ELR (cell line): Measurements from ENCODE around the gene CDKL4.
"Not testable (repeated sequence)": the region's sequence is repeated elsewhere in the genome, so short reads cannot be mapped to it uniquely, and the experiment has no call there.

Source experiments
- DNase-seq: peaks from one replicate; pipeline ENCODE4 v3.0.0-alpha.2; 2015; ENCODE audit warnings: low read depth

CDKL4 gene

DNA sequence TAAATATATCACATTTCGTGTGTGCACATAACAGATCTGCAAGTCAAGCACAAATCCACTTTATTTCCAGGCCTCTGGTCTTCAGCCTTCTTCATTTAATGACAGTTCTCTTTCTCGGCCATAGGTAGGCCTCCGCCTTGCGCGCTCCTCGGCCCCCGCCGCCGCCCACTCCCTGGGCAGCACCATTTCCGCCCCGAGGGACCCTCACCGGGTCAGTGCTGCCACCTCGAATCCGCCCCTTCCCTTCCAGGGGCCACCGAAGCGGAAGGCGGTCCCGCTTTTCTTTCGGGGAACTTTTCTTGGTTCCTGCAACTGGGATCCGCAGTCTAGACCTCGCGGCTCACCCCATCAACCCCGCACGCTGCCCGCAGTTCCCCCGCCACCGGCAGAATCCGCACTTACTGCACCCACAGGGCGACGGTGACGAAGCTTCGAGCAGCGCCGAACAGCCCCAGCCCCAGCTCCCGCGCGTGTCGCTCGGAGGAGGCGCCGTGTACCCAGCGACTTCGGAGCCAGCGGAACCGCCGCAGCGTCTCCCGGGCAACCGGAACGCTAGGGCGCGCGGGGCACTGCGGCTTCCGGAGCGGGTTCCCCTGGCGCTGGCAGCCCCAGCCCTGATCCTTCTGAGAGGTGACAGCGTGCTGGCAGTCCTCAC lies at the start of gene CDKL4:
TSS of gene CDKL4 (minus strand) at position 502 of the 655 bp plus-strand sequence.
- DNase-seq, result no peak

GRCh38 chr2:39290433-39290832 lies 46.7 kb upstream of the CDKL4 start:
- DNase-seq, result no peak

DNA sequence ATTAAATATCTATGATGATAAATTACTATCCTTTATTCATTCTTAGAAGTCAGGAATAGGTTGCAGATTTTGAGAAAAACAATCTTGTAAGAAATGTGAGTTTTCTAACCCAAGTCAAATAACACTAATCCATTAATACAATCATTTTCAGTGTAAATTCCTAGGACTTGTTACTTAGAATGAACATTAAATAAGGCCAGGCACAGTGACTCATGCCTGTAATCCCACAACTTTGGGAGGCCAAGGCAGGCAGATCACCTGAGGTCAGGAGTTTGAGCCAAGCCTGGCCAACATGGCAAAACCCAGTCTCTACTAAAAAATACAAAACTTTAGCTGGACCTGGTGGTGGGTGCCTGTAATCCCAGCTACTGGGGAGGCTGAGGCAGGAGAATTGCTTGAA lies 45.8 kb upstream of the CDKL4 start:
- DNase-seq, result peak; percentile 19

- DNase-seq, result no peak
Observed at GRCh38 chr2:39283561-39283960, 39.8 kb upstream of the CDKL4 start.

- no peak for DNase-seq
Observed at GRCh38 chr2:39281391-39281790, 37.6 kb upstream of the CDKL4 start.

GRCh38 chr2:39275016-39275415 lies 31.2 kb upstream of the CDKL4 start:
- peak; percentile 30 for DNase-seq

DNA sequence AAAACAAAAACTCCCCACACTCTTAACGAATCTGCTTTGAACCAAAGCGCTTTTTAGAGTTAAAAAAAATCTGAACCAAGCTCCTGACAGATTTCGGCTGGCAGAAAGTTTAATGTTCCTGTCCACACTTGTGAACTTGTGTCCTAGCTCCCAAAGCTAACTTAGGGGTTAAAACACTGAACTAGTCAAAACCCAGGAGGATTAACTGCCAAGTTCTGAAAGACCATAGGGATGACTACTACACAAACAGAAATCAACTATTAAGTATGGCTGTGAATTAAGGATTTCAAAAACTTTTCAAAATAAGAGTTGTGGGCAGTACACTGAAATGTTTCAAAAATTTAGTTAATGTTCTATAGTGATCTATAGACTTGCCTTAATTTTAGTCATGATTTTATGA lies 26.2 kb upstream of the CDKL4 start:
- no peak for DNase-seq

- DNase-seq, result no peak
Observed at GRCh38 chr2:39266916-39267434, 23.2 kb upstream of the CDKL4 start.

DNA sequence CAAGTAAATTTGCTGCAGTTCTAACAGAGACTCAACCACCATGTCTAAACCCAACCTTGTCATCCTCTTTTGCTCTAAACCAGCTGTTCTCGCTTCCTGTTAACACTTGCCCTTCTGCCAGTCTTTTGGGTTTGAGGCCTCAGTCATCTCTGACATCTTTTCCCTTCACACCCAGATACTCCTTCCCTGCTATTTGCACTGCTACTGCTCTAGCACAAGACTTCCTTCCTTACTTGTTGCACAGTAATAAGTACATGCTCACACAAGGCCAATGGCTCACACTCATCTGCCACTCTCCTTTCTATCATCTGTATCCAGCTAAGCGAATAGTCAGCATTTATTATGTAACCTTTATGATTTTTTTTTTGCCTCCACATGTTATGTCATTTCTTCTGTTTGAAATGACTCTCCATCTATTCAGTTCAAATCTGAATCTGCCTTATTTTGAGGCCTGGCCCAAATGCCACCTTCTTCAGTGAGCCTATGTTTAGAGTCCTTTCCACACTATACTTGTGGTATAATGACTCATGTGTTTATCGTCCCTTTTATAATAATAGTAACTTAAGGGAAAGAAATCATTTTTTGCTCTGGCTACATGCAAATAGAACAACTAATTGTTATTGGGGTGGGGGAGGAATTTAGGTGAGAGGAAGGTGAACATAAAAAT lies 22.5 kb upstream of the CDKL4 start:
- peak; percentile 27 for DNase-seq

GRCh38 chr2:39265315-39265714 lies 21.5 kb upstream of the CDKL4 start:
- DNase-seq, result no peak

- DNase-seq, result no peak
Observed at GRCh38 chr2:39264733-39265132, 21.0 kb upstream of the CDKL4 start.

DNA sequence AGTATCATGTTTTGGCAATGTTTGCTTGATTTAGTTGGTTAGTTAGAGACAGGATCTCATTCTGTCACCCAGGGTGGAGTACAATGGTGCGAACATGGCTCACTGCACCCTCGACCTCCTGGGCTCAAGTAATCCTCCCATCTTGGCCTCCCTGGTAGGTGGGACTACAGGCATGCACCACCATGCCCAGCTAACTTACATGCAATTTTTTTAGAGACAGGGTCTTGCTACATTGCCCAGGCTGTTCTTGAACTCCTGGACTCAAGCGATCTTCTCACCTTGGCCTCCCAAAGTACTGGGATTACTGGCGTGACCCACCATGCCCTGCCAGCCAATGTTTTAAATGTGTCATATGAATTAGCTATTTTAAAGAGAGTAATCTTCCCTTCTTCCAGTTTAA lies 16.3 kb upstream of the CDKL4 start:
- no peak for DNase-seq

GRCh38 chr2:39256040-39256439 lies 12.3 kb upstream of the CDKL4 start:
- no peak for DNase-seq

- no peak for DNase-seq
Observed at GRCh38 chr2:39252888-39253518, 9.2 kb upstream of the CDKL4 start.

DNA sequence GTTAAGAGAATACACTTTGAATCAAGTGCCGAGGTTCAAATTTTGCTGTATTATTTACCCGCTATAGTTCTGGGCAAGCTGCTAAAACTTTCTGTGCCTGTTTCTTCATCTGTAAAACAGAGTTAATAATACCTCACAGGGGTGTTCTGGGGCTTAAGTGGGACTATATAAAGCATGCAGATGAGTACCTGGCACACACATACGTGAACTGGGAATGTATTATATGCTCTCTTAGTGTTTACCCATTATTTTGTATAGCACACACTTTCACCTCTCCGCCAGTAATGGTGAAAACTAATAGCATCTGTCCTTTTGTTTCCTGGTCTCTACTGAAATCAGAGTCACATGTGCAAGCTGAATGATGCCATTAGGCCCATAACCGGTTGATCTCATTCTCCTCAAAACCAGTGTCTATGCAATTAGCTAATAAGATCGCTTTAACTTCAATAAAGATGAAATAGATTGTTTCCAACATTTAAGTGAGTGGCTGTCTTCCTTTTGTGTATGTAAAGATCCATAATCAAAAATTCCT lies 3.8 kb upstream of the CDKL4 start:
- DNase-seq, result no peak

DNA sequence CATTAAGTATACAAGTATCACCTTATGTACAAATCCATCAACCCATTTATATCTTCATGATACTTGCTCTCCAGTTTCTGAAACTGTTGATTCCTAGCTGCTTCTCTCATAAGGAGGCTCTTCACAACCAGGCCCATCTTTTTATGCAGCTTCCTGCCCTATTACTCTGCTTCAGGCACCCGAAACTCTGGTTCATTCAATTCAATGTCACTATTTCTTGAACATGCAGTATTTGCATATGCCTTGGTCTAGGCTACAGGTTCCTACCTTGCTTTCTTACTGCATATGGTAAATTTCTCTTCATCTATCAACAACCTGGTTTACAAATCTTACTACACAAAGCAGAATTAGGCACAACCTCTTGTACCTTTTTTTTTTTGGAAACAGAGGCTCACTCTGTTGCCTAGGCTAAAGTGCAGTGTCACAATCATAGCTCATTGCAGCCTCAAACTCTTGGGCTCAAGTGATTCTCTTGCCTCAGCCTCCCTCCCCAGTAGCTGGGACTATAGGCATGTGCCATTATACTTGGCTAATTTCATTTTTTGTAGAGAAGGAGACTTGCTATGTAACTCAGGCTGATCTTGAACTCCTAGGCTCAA lies 2.7 kb upstream of the CDKL4 start:
- no peak for DNase-seq

GRCh38 chr2:39244963-39245625 lies 1.3 kb upstream of the CDKL4 start:
- not testable (repeated sequence) for DNase-seq

DNA sequence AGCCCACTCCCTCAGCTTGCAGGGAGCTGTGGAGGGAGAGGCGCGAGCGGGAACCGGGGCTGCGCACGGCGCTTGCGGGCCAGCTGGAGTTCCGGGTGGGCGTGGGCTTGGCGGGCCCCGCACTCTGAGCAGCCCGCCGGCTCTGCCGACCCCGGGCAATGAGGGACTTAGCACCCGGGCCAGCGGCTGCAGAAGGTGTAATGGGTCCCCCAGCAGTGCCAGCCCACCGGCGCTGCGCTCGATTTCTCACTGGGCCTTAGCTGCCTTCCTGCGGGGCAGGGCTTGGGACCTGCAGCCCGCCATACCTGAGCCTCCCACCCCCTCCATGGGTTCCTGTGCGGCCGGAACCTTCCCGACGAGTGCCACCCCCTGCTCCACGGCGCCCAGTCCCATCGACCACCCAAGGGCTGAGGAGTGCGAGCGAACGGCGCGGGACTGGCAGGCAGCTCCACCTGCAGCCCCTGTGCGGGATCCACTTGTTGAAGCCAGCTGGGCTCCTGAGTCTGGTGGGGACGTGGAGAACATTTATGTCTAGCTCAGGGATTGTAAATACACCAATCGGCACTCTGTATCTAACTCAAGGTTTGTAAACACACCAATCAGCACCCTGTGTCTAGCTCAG lies 582 bp upstream of the CDKL4 start:
- not testable (repeated sequence) for DNase-seq

DNA sequence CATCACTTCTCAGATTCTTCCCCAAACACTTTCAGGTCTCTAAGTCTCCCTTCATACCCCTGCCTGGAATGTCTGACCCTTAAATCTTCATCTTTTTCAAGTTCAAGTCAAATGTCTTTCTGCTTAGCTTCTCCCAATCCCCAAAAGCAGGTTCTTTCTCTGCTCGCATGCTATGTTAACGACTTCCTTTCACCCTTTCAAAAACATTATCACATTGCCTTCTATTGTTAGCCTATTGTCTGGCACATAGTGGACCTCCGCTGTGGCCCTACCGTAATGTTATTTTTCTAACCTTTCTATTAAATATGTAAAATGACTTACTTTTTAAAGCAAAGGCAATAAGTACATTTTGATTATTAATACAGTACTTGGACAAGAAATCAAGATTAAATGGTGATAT lies 2.2 kb downstream of the CDKL4 start:
- DNase-seq, result no peak

DNA sequence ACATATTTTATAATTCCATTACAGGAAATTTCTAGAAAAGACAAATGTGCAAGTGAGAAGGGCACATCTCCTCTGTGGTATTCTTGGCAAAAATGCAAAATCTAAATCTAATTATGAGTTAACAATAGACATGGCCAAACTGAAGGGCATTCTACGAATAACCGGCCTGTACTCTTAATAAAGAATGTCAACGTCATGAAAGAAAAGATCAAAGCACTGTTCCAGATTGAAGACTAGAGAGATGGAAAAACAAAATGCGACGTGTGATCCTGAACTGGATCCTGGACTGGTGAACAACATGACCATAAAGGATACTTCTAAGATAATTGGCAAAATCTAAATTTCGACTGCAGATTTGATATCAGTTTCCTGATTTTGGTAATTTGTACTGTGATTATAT lies 3.0 kb downstream of the CDKL4 start:
- no peak for DNase-seq

DNA sequence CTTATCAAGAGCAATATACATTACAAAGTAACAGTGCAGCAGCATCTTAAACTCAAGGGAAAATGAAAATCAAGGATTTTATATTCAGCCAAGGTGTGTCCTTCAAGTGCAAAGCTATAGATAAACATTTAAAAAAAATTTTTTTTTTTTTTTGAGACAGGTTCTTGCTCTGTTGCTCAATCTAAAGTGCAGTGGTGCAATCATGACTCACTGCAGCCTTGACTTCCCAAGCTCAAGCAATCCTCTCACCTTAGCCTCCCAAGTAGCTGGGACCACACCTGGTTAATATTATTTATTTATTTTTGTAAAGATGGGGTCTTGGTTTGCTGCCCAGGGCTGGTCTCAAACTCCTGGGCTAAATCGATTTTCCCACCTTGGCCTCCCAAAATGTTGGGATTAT lies 9.0 kb downstream of the CDKL4 start:
- peak; percentile 33 for DNase-seq

- no peak for DNase-seq
Observed at GRCh38 chr2:39232141-39232540, 11.6 kb downstream of the CDKL4 start.
